Transverse colon (tissue), 4 donors: ENCODE measurements around the gene SHLD1. TPM values are rescaled to one million over a fixed set of nuclear protein-coding genes. Genes with fewer than 3 reads are reported as not detected.

ENCODE experiments used
- DNase-seq: peaks from one replicate; pipeline ENCODE4 v3.0.0-alpha.2; 2019
- H3K27ac ChIP-seq, 4 donors: fragments of 200-600 bp; sonication (generic); 2 replicates each; pipeline ENCODE4 v1.5.1; 2016 to 2018; ENCODE audit warnings: inconsistent platforms in 4 of 4
- H3K27me3 ChIP-seq: fragments of 200-600 bp; sonication (generic); 2 replicates; pipeline ENCODE4 v1.5.1; 2017; ENCODE audit warnings: inconsistent platforms
- H3K36me3 ChIP-seq, 4 donors: fragments of 200-600 bp; sonication (generic); 2 replicates each; pipeline ENCODE4 v1.5.1; 2017 to 2019; ENCODE audit warnings: inconsistent platforms in 4 of 4
- H3K4me1 ChIP-seq, 4 donors: fragments of 200-600 bp; sonication (generic); 2 replicates each; pipeline ENCODE4 v1.5.1; 2017 to 2020; ENCODE audit warnings: inconsistent platforms in 4 of 4
- H3K4me3 ChIP-seq, 4 donors: fragments of 200-600 bp; sonication (generic); 1 replicate in 1 of 4; 2 replicates in 3 of 4; pipeline versions ENCODE4 v1.5.1 to v1.6.1; 2017 to 2019; ENCODE audit warnings: inconsistent platforms in 4 of 4
- H3K9me3 ChIP-seq, 2 donors: fragments of 200-600 bp; sonication (generic); 2 replicates each; pipeline ENCODE4 v1.5.1; 2017 to 2019; ENCODE audit warnings: inconsistent platforms in 2 of 2
- CTCF ChIP-seq, 5 experiments: fragments of 200-600 bp in 3 of 5; fragments of 450-650 bp in 2 of 5; sonication (generic) in 3 of 5; IDR thresholded peaks; 1 replicate in 2 of 5; 2 replicates in 3 of 5; pipeline ENCODE4 v1.5.1; 2016 to 2017; ENCODE audit warnings: antibody characterized with exemption in 5 of 5, inconsistent platforms in 3 of 5, mild to moderate bottlenecking in 2 of 5, moderate library complexity in 1 of 5
- EP300 ChIP-seq: sonication (generic); formaldehyde crosslinking; IDR thresholded peaks from one replicate; pipeline ENCODE4 v1.6.1; 2017; ENCODE audit warnings: antibody characterized with exemption, low read depth
- POLR2A ChIP-seq: fragments of 450-650 bp; IDR thresholded peaks from one replicate; pipeline ENCODE4 v1.6.1; 2016; ENCODE audit warnings: antibody characterized with exemption, mild to moderate bottlenecking, moderate library complexity
- POLR2AphosphoS5 ChIP-seq, 3 donors: sonication (generic); formaldehyde crosslinking; IDR thresholded peaks; one replicate each; pipeline ENCODE4 v1.6.1; 2016; ENCODE audit warnings: antibody characterized with exemption in 3 of 3
- WGBS, 2 donors: methylation state at CpG; one replicate each; pipeline ENCODE4 v1.1.5; 2018; ENCODE audit warnings: low coverage in 1 of 2; 5-methylcytosine and 5-hydroxymethylcytosine counted together
- in situ Hi-C, 4 donors: fragments of 200-750 bp; cut with MboI; loops; one replicate each; pipeline versions ENCODE4 v1.15.0 to v1.15.1; 2017; ENCODE audit warnings: low sequenced_read_pairs in 3 of 4, low pct_ligation_motif_present in 1 of 4, low pct_unique_long_range_greater_than_20kb in 1 of 4
- intact Hi-C: fragments of 100-400 bp; cut with DNase I; formaldehyde crosslinking; loops from one replicate; pipeline ENCODE4 v1.15.1; 2023; ENCODE audit warnings: low total_unique reads
- total RNA-seq, 4 donors: library from RNA; depleted of rRNA; stranded (reverse); fragments of >200 nt; gene quantifications; one replicate each; pipeline ENCODE4 v1.1.0, GENCODE V29; 2016

Gene SHLD1
- total RNA-seq, 4 donors from 2014 or later = 3.0 to 43.8 (median 6.8) TPM; not detected in 1

- intact Hi-C loops = no loop called here
- WGBS, 2 donors = 75 to 76% methylated on average over 3 of the region's 3 CpGs
- Histone ChIP-seq H3K27me3 (no peaks in the 10 kb centered on the region), H3K4me1 (no peaks in the 10 kb centered on the region), H3K27ac (no peak overlapping the region), H3K4me3 (no peak overlapping the region), H3K36me3 (no peaks in the 10 kb centered on the region), H3K9me3 (no peaks in the 10 kb centered on the region)
- DNase-seq = no peak
- no peak for TF ChIP-seq POLR2AphosphoS5 (IDR thresholded peaks at IDR 0.05)
- TF ChIP-seq POLR2A = no peak
- TF ChIP-seq EP300 = no peak
- in situ Hi-C loops = no loop called here
Observed at GRCh38 chr20:5829241-5829809, 79.1 kb downstream of the SHLD1 start.

- in situ Hi-C loops = no loop called here
- Histone ChIP-seq H3K4me1 (peaks cover 0 to 11% (median 4%) of the 10 kb centered on the region in 4 donors), H3K36me3 (no peaks in the 10 kb centered on the region), H3K9me3 (no peaks in the 10 kb centered on the region), H3K27me3 (no peaks in the 10 kb centered on the region), H3K27ac (no peak overlapping the region), H3K4me3 (no peak overlapping the region)
- TF ChIP-seq CTCF (IDR thresholded peaks at IDR 0.05) (no peak), EP300 (no peak), POLR2A (no peak), POLR2AphosphoS5 (IDR thresholded peaks at IDR 0.05) (no peak)
- no peak for DNase-seq
- intact Hi-C loops = no loop called here
- 83 to 94% methylated on average over 5 to 12 of the region's 12 CpGs for WGBS, 2 donors
Observed at GRCh38 chr20:5831539-5832237, 81.5 kb downstream of the SHLD1 start.

- H3K4me3 ChIP-seq = no peak overlapping the region
- peaks cover 0 to 11% (median 4%) of the 10 kb centered on the region in 4 donors for H3K4me1 ChIP-seq
- no peaks in the 10 kb centered on the region for H3K36me3 ChIP-seq
- no peak for DNase-seq
- no peaks in the 10 kb centered on the region for H3K9me3 ChIP-seq
- in situ Hi-C loops = no loop called here
- no peak for TF ChIP-seq EP300
- TF ChIP-seq CTCF (IDR thresholded peaks at IDR 0.05) = no peak
- TF ChIP-seq POLR2AphosphoS5 (IDR thresholded peaks at IDR 0.05) = no peak
- no peak for TF ChIP-seq POLR2A
- no peaks in the 10 kb centered on the region for H3K27me3 ChIP-seq
- H3K27ac ChIP-seq = no peak overlapping the region
- intact Hi-C loops = no loop called here
- 94 to 96% methylated on average over 5 to 6 of the region's 6 CpGs for whole genome bisulfite sequencing, 2 donors
Observed at GRCh38 chr20:5833309-5833941, 83.2 kb downstream of the SHLD1 start.

- Histone ChIP-seq H3K4me3 (no peak overlapping the region), H3K36me3 (no peaks in the 10 kb centered on the region), H3K9me3 (no peaks in the 10 kb centered on the region), H3K27ac (no peak overlapping the region), H3K4me1 (peaks cover 0 to 11% (median 4%) of the 10 kb centered on the region in 4 donors), H3K27me3 (no peaks in the 10 kb centered on the region)
- no peak for DNase-seq
- intact Hi-C loops (no loop called here), in situ Hi-C loops (no loop called here)
- TF ChIP-seq CTCF (IDR thresholded peaks at IDR 0.05) = no peak
Observed at GRCh38 chr20:5834436-5835005, 84.3 kb downstream of the SHLD1 start.
